Gastroesophageal sphincter (tissue), 3 donors: ENCODE measurements around the gene NEDD4L.

Experiments
- EP300 ChIP-seq: sonication (generic); formaldehyde crosslinking; IDR thresholded peaks from one replicate; pipeline ENCODE4 v1.6.1; 2017; ENCODE audit warnings: antibody characterized with exemption, mild to moderate bottlenecking
- POLR2A ChIP-seq, 2 donors: fragments of 450-650 bp; IDR thresholded peaks; one replicate each; pipeline ENCODE4 v1.6.1; 2017; ENCODE audit warnings: antibody characterized with exemption in 2 of 2, mild to moderate bottlenecking in 2 of 2, moderate library complexity in 1 of 2
- POLR2AphosphoS5 ChIP-seq: sonication (generic); formaldehyde crosslinking; IDR thresholded peaks from one replicate; pipeline ENCODE4 v1.6.1; 2017; ENCODE audit warnings: antibody characterized with exemption
- TF ChIP-seq, protein P1 (sequence below), 4 experiments: fragments of 200-600 bp in 2 of 4; fragments of 450-650 bp in 2 of 4; sonication (generic) in 1 of 4; IDR thresholded peaks; one replicate each; pipeline ENCODE4 v1.5.1; 2017 to 2019; ENCODE audit warnings: antibody characterized with exemption in 4 of 4, mild to moderate bottlenecking in 2 of 4, moderate library complexity in 2 of 4

DNA sequence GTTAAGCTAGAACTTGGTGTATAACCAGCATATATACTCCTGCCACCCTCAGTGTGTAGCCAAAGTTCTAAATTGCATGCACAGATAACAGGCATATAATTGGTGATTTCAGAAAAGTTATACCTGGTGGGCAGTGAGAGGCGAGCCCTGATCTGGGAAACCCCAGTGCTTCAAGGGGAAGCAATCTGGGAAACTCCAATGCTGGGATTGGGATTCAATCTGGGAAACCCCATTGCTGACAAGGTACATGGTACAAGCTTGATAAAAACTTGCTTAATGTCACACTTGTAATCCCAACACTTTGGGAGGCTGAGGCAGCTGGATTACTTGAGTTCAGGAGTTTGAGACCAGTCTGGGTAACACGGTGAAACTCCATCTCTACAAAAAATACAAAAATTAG is 147.6 kb downstream of the NEDD4L start:
- TF ChIP-seq, protein P1, sequence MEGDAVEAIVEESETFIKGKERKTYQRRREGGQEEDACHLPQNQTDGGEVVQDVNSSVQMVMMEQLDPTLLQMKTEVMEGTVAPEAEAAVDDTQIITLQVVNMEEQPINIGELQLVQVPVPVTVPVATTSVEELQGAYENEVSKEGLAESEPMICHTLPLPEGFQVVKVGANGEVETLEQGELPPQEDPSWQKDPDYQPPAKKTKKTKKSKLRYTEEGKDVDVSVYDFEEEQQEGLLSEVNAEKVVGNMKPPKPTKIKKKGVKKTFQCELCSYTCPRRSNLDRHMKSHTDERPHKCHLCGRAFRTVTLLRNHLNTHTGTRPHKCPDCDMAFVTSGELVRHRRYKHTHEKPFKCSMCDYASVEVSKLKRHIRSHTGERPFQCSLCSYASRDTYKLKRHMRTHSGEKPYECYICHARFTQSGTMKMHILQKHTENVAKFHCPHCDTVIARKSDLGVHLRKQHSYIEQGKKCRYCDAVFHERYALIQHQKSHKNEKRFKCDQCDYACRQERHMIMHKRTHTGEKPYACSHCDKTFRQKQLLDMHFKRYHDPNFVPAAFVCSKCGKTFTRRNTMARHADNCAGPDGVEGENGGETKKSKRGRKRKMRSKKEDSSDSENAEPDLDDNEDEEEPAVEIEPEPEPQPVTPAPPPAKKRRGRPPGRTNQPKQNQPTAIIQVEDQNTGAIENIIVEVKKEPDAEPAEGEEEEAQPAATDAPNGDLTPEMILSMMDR (IDR thresholded peaks at IDR 0.05): no peak
- TF ChIP-seq POLR2AphosphoS5 (no peak), POLR2A (IDR thresholded peaks at IDR 0.05) (no peak), EP300 (no peak)
